ENCODE results near the gene NRXN3.

DNA sequence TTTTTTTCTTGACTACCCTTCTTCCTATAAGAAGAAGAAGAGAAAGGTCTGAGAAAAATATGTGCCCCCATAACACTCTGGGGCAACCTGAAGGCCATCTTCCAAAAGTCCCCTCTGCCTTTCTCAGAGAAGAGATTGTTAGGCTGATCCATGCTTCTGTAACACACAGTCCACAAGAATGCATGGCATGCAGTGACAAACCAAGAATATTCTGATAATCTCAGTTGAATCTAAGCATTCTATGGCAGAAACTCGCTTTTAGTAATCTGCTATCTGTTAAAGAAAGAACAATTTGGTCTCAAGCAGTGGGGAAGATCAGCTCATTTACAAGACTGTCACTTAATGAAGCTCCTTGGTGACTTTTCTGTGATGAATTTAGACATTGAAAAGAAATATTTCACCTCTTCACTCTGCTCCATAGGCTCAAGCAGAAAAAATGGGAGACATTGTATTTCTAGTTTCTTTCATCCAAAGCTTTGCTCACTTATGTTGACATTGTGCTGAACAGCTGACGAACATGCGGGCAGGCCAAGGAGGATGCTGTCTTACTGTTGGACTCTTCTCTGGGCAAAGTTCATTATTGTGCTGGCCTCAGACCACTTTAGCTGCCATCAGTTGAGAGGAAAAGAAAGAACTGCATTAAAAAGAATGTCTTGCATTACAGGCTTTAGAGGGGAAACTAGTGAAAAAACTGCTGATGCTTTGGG is 1084.0 kb downstream of the NRXN3 start:
- TF ChIP-seq EZH2 (IDR thresholded peaks at IDR 0.05; ENCODE audit: borderline replicate concordance, insufficient read depth, low read depth, low read length, poor library complexity, severe bottlenecking) (no peak), CTCF (IDR thresholded peaks at IDR 0.05) (no peak)
